NCI-H2196 (cell line): Measurements from ENCODE around the gene AHRR.
"Not testable (repeated sequence)": the region's sequence is repeated elsewhere in the genome, so short reads cannot be mapped to it uniquely, and the experiment has no call there.

Experiments
- DNase-seq: peaks from one replicate; lab custom pipeline; 2025; ENCODE audit not compliant: unreplicated experiment; lab: John Stamatoyannopoulos, UW

Gene AHRR

GRCh38 chr5:483011-483410, 161.5 kb downstream of the AHRR start:
- DNase-seq: no peak

- no peak for DNase-seq
Measured at GRCh38 chr5:483434-484140, 162.1 kb downstream of the AHRR start.

GRCh38 chr5:484556-484955, 163.0 kb downstream of the AHRR start:
- DNase-seq: no peak

GRCh38 chr5:485113-485945, 163.8 kb downstream of the AHRR start:
- no peak for DNase-seq

- DNase-seq: no peak
Measured at GRCh38 chr5:485946-486491, 164.5 kb downstream of the AHRR start.

GRCh38 chr5:486597-486996, 165.1 kb downstream of the AHRR start:
- DNase-seq: not testable (repeated sequence)
